MM.1S (cell line): ENCODE data around the gene FBP2.

Experiments
- DNase-seq: peaks from one replicate; pipeline ENCODE4 v3.0.0-alpha.2; 2015
- H2AFZ ChIP-seq: fragments of 300-600 bp; sonication (generic); 2 replicates; pipeline ENCODE4 v1.6.0; 2016; ENCODE audit warnings: antibody characterized with exemption, low read length
- H3F3A ChIP-seq: fragments of 300-600 bp; sonication (generic); 2 replicates; pipeline ENCODE4 v1.6.1; 2016; ENCODE audit warnings: mild to moderate bottlenecking, antibody characterized with exemption, low read length, moderate library complexity, mixed read lengths; ENCODE audit not compliant: insufficient read depth
- H3K27ac ChIP-seq: fragments of 300-600 bp; sonication (generic); 2 replicates; pipeline ENCODE4 v1.5.1; 2016; ENCODE audit warnings: mild to moderate bottlenecking, low read length
- H3K27me3 ChIP-seq: fragments of 300-600 bp; sonication (generic); replicated peaks from 2 replicates; pipeline ENCODE4 v1.6.0; 2016; ENCODE audit warnings: low read length; ENCODE audit not compliant: insufficient read depth
- H3K36me3 ChIP-seq: fragments of 300-600 bp; sonication (generic); replicated peaks from 2 replicates; pipeline ENCODE4 v1.6.1; 2016; ENCODE audit warnings: mild to moderate bottlenecking, low read length, mixed read lengths; ENCODE audit not compliant: insufficient read depth
- H3K4me1 ChIP-seq: fragments of 300-600 bp; sonication (generic); 2 replicates; pipeline ENCODE4 v1.6.1; 2016; ENCODE audit warnings: low read length, mixed read lengths
- H3K4me2 ChIP-seq: fragments of 300-600 bp; sonication (generic); 2 replicates; pipeline ENCODE4 v1.6.0; 2016; ENCODE audit warnings: low read depth, low read length
- H3K4me3 ChIP-seq: fragments of 300-600 bp; sonication (generic); 2 replicates; pipeline ENCODE4 v1.5.1; 2016; ENCODE audit warnings: low read length, mixed read lengths
- H3K79me2 ChIP-seq: fragments of 300-600 bp; sonication (generic); 2 replicates; pipeline ENCODE4 v1.6.1; 2016; ENCODE audit warnings: mixed run types, low read length, mixed read lengths
- H3K9ac ChIP-seq: fragments of 300-600 bp; sonication (generic); 2 replicates; pipeline ENCODE4 v1.6.1; 2016; ENCODE audit warnings: low read length, mixed read lengths
- H3K9me2 ChIP-seq: fragments of 300-600 bp; sonication (generic); replicated peaks from 2 replicates; pipeline ENCODE4 v1.6.1; 2016; ENCODE audit warnings: mild to moderate bottlenecking, low read length, mixed read lengths; ENCODE audit not compliant: insufficient read depth
- H3K9me3 ChIP-seq: fragments of 300-600 bp; sonication (generic); replicated peaks from 2 replicates; pipeline ENCODE4 v1.6.1; 2016; ENCODE audit warnings: mild to moderate bottlenecking, low read length, mixed read lengths; ENCODE audit not compliant: insufficient read depth
- H4K20me1 ChIP-seq: fragments of 300-600 bp; sonication (generic); 2 replicates; pipeline ENCODE4 v1.6.1; 2016; ENCODE audit warnings: mild to moderate bottlenecking, low read length, moderate library complexity, mixed read lengths; ENCODE audit not compliant: insufficient read depth
- CTCF ChIP-seq: fragments of 300-600 bp; sonication (generic); IDR thresholded peaks from 2 replicates; pipeline ENCODE4 v1.5.1; 2016; ENCODE audit warnings: antibody characterized with exemption, low read length, mixed read lengths
- EZH2 ChIP-seq: fragments of 300-600 bp; sonication (generic); optimal IDR thresholded peaks from 2 replicates; pipeline ENCODE3; 2017; ENCODE audit warnings: low read depth, mild to moderate bottlenecking, antibody characterized with exemption, low read length, mixed read lengths
- EZH2phosphoT487 ChIP-seq: fragments of 300-600 bp; sonication (generic); IDR thresholded peaks from 2 replicates; pipeline ENCODE4 v1.6.1; 2018; ENCODE audit warnings: antibody characterized with exemption, low read length

The FBP2 gene

DNA sequence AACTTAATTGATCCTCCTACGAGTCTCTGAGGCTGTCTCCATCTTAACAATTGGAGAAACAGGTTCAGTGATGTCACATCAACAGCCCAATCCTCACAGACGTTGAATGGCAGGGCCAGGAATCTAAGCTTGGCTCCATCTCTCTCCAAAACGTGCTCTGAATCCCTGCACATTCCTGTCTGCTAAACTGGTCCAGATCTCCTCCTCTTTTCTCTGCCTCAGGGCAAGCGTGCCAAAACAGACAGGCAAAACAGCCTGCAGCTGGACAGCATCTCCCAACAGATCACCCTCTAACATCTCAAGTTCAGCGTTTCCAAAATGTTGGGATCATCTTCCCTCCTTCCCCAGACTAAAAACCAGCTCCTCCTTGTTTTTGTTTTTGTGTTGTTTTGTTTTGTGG is 39.1 kb upstream of the FBP2 start:
- peaks cover 11% of the 10 kb centered on the region; the same call in 1 of the 2 replicates for H3K27me3 ChIP-seq
- H3K27ac ChIP-seq = no peak overlapping the region
- no peaks in the 10 kb centered on the region for H3K36me3 ChIP-seq
- no peak overlapping the region for H2AFZ ChIP-seq
- DNase-seq = no peak
- no peaks in the 10 kb centered on the region for H3K79me2 ChIP-seq
- H3K4me1 ChIP-seq = no peaks in the 10 kb centered on the region
- no peaks in the 10 kb centered on the region for H4K20me1 ChIP-seq
- no peak overlapping the region for H3K4me2 ChIP-seq
- H3K9me2 ChIP-seq = no peaks in the 10 kb centered on the region
- TF ChIP-seq EZH2phosphoT487 (no peak), EZH2 (no peak), CTCF (no peak)
- H3K4me3 ChIP-seq = no peak overlapping the region
- no peaks in the 10 kb centered on the region for H3K9me3 ChIP-seq
- H3K9ac ChIP-seq = no peak overlapping the region
- H3F3A ChIP-seq = no peaks in the 10 kb centered on the region

- no peaks in the 10 kb centered on the region for H3K9me3 ChIP-seq
- TF ChIP-seq EZH2 (no peak), CTCF (no peak), EZH2phosphoT487 (no peak)
- H3K27ac ChIP-seq = no peak overlapping the region
- no peak overlapping the region for H3K4me2 ChIP-seq
- no peak for DNase-seq
- H3K9me2 ChIP-seq = no peaks in the 10 kb centered on the region
- H3K36me3 ChIP-seq = no peaks in the 10 kb centered on the region
- H3K79me2 ChIP-seq = no peaks in the 10 kb centered on the region
- H3K4me3 ChIP-seq = no peak overlapping the region
- no peaks in the 10 kb centered on the region for H4K20me1 ChIP-seq
- H3K4me1 ChIP-seq = no peaks in the 10 kb centered on the region
- no peaks in the 10 kb centered on the region for H3F3A ChIP-seq
- no peak overlapping the region for H2AFZ ChIP-seq
- peaks cover 7% of the 10 kb centered on the region; the same call in 1 of the 2 replicates for H3K27me3 ChIP-seq
- no peak overlapping the region for H3K9ac ChIP-seq
Measured at GRCh38 chr9:94631599-94631998, 38.0 kb upstream of the FBP2 start.

GRCh38 chr9:94630833-94631232 is 37.2 kb upstream of the FBP2 start:
- Histone ChIP-seq H3K9ac (no peak overlapping the region), H3K4me2 (no peak overlapping the region), H3K36me3 (no peaks in the 10 kb centered on the region), H3K27me3 (peaks cover 3% of the 10 kb centered on the region; the same call in 1 of the 2 replicates), H3K27ac (no peak overlapping the region), H3F3A (no peaks in the 10 kb centered on the region), H3K4me3 (no peak overlapping the region), H2AFZ (no peak overlapping the region), H3K4me1 (no peaks in the 10 kb centered on the region), H3K79me2 (no peaks in the 10 kb centered on the region), H3K9me2 (no peaks in the 10 kb centered on the region), H4K20me1 (no peaks in the 10 kb centered on the region), H3K9me3 (no peaks in the 10 kb centered on the region)
- TF ChIP-seq CTCF (no peak), EZH2 (no peak), EZH2phosphoT487 (no peak)
- DNase-seq = no peak
